T-helper 2 cell treated with Interferon-gamma antibody and Interleukin-4, amounts not matched to agents 100 ng/mL and 5 ng/mL, for 36 hours (primary cell): Measurements from ENCODE around the gene CCDC106. TPM values are rescaled to one million over a fixed set of nuclear protein-coding genes. Genes with fewer than 3 reads are reported as not detected.

Experiments used
- intact Hi-C: fragments of 100-400 bp; cut with micrococcal nuclease; formaldehyde crosslinking; loops from one replicate; pipeline ENCODE4 v1.15.1; 2023
- total RNA-seq: library from RNA; stranded (reverse); gene quantifications from 2 replicates; pipeline ENCODE4 v1.2.3, GENCODE V29; 2022

CCDC106 gene
- total RNA-seq, 1 donor from 2014 or later = 7.0 TPM

DNA sequence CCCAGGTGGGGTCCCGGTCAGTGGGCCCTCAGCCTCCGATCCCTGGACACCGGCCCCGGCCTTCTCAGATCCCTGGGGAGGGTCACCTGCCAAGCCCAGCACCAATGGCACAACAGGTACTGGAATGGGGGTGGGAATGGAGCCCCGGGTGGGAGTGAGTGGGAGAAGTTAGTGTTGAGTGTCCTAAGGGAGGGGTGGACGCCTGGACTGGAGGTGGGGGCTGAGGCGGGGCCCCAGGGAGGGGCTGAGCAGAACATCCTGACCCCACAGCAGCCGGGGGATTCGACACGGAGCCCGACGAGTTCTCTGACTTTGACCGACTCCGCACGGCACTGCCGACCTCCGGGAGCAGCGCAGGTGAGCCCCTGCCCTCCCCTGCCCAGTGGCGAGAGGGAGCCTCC is 44.7 kb downstream of the CCDC106 start:
- intact Hi-C loops = no loop called here

DNA sequence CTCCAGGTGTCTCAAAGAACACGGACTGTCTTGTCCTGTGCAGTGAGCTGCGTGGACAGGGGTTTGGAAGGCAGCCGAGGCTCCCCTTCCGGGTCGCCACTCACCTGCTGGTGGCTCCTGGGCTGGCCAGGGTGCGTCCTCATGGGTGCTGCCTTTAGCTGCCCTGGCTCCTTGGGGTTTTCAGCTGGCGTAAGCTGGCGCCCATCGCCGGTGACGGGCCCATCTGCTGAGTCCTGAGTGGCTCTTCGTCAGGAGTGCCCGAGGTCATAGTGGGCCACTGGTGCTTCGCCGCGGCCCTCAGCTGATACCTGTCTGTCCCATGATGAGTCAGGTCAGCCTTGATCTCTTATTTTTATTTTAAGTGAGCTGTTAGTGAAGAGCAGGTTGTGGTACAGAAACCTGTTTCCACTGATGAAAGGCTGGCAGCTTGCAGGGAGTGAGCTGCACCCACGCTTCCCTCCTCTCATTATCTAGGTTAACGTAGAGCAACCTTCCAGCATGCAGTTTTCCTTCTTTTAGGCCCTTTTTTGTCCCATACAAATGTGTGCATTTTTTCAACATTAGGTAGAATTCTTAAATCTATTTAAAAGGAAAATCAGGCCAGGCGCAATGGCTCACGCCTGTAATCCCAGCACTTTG is 45.4 kb downstream of the CCDC106 start:
- intact Hi-C loops = no loop called here

DNA sequence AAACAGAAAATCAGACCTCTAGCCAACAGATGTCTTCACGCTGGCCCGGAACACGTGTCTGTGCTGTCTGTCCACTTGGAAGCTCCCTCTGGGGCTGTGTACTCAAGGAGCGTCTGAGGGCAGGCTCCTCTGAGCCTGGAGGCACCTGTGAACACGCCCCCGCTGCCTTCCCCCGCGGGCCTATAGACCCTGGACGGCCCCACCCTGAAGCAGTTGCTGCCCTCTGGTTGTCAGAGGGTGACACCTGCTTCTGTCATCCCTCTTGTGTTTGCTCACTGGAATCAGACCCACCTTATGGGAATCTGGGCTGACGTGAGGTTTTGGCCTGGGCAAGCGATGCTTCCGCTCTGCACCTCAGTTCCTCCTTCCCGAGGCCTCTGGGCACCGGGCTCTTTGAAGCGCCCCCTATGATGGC is 46.2 kb downstream of the CCDC106 start:
- intact Hi-C loops = no loop called here

DNA sequence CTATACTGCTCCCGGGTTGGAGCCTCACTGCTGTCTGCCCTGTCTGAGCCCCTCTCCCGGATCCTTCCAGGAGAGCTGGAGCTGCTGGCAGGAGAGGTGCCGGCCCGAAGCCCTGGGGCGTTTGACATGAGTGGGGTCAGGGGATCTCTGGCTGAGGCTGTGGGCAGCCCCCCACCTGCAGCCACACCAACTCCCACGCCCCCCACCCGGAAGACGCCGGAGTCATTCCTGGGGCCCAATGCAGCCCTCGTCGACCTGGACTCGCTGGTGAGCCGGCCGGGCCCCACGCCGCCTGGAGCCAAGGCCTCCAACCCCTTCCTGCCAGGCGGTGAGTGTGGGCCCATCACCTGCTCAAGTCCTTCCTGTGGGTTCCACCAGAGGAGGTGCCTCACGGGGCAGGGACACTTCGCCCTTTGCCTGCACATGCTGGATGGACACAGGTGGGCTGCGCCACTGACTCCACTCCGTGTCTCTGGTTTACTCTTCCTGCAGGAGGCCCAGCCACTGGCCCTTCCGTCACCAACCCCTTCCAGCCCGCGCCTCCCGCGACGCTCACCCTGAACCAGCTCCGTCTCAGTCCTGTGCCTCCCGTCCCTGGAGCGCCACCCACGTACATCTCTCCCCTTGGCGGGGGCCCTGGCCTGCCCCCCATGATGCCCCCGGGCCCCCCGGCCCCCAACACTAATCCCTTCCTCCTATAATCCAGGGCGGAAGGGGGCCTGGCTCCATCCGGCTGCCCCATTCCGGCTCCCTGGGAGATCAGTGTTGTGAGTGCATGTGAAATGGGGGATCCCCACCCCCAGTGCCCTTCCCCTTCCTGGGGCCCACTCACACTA is 46.9 kb downstream of the CCDC106 start:
- intact Hi-C loops = no loop called here

DNA sequence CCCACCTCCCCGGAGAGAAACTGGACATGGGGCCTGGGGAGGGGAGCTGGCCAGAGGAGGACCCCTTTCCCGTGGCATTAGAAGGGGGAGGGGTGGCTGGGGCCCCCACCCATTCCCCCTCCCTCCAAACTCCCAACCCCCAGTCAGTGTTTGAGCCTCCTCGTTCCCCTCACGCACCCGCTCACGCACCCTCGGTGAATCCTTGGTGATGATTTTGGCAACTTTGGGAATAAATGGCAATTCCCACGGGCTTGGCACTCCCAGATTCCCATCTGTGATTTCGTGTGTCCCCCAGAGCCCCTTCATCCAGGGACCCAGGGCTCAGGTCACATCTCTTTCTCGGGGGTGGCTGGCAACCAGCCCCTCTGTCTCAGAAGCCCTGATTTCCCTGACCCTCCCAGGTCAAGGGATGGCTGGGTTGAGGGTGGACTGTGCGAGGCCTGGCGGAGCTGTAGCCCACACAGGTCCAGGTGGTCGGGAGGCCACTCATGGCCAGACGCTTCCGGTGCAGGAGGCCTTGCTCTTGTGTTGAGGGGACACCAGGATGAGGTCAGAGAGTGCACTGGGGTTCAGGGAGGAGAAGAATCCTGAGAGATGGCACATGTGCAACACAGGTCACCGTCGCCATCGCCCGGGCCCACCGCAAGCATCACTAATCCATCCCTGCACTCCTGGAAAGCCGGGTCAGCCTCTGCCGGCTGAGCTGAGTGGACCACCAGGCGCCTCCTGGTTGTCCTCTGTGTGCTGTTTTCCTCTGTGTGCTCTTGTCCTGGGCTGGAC is 47.7 kb downstream of the CCDC106 start:
- intact Hi-C loops = no loop called here

DNA sequence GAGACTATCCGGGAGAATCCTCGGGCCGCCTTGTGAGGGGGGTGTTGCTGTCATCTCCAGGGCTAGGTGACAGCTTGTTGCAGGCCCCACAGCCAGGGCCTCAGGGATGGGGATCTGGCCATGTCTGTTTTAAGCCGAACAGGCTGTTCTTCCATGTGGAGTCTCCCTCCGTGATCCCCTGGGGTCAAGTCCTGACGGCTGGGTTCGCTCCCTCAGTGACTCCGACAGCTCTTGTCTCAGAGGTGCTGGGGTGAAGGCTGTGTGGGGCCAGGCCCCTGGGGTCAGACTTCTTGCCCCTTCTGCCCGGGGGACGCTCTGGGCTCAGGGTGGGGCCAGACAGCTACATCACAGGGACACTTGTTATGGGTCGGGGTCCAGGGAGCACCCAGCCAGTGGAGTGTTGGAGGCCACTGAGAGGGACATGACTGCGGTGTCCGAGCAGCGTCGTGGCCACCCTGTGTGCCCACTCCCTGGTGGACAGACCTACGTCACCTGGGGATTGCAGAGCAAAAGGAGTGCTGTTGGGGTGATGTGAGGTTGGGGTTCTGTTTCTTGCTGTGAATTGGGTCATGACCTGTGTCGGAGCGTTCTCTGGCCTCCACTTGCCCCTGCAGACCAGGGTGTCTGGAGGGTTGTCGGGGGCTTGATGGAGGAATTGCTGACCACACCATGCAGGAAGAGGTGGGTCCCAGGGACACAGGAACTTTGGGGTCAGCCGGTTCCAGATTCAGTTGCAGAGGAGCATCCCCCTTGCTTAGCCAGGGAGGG is 48.5 kb downstream of the CCDC106 start:
- intact Hi-C loops = no loop called here

DNA sequence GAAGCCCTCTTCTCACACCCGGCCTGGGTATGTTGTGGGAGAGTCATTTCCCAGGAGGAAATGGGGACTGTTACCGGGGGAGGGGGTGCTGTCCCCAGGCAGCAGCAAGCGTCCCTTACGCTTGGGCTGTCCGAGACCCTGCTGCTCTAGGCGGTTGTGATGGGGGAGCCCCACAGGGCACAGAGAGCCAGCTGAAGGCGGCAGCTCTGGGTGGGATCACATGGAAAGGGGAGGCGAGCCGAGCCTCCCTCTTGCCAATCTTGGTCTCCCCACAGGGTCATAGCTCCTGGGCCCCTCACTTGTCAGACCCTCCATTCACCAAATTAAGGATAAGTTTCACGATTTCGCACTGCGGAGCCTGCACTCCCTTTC is 49.0 kb downstream of the CCDC106 start:
- intact Hi-C loops = no loop called here

DNA sequence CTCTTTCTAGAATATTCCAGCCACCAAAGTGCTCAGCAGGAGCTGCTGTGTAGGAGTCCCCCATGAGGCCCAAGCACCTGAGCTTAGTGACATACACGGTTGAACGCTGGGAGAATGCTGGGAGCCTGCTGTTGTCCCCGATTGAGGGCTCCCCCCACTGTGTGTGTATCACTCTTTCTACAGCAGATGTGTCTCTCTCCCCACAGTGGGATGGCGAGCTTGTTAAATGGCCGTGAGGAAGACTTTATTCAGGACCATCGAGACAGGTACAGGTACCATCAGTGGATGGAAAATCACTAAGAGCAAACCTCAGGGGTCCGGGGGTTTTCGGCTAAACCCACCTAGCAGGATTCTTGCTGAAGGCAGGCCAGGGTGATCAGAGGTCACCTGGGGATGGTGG is 49.7 kb downstream of the CCDC106 start:
- intact Hi-C loops = no loop called here

DNA sequence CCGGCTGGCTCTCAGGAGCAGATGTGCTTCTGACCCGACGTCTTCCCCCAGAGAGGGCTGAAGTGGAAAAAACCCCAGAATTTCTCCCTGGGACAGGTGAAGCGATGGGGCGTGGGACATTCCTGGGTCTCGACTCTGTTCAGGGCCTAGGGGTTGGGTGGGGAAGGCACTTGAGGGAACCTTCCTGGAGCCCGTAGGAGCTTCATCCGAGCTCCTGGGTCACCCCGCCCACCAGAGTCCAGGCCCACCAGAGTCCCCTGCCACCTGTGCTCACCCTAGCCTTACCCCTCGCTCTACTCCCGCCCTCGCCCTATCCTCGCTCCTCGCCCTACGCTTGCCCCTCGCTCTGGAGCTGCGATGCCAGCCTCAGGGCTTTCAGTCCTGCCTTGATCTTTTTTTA is 50.2 kb downstream of the CCDC106 start:
- intact Hi-C loops = no loop called here

DNA sequence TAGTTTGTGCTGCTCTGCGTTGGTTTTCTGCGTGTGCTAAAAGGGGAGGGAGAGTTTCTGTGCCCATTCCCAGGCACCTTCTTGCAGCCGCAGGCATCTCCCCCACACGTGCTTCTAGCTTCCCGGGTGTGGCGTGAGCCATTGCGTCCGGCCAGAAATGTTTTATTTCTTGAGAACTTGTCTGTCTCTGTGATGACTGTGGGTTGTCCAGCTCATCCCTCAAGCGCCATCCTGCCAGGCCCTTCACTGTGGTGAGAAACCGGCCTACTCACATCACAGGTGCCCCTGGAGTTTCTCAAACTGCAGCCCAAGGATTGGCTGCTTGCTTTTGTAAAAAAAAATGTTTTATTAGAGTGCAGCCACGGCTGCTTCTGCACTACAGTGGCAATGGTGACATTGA is 51.2 kb downstream of the CCDC106 start:
- intact Hi-C loops = no loop called here

DNA sequence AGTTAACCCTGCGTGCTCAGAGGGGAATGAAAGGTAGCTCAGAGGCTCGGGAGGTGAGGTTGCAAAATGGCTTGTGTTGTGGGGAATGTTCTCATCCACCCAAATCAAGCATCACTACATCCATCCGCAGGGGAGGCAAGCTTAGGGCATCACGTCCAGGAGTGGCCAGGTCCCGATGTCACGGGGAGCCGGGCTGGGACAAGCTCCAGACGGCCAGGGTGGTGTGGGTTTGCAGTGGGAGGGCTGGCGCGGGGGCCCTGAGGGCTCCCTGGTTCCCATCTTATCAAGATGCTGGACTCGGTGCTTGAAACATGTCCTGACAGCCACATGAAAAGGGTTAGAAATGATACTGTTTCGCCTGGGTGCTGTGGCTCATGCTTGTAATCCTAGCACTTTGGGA is 52.8 kb downstream of the CCDC106 start:
- intact Hi-C loops = no loop called here

DNA sequence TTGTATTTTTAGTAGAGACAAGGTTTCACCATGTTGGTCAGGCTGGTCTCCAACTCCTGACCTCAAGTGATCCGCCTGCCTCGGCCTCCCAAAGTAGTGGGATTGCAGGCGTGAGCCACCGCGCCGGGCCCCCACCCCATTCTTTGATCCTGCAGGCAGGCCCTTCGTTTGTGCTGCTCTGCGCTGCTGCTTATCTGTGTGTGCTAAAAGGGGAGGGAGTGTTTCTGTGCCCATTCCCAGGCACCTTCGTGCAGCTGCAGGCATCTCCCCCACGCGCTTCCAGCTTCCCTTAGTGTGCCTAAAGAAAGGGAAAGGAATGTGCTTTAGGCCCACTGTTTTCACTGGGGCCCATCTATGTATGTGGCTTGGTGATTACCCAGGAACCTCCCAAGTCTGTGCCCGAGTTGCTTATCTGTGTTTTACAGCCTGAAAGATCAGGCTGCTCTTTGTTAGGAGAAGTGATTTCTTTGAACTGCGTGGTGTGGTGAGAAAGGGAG is 54.2 kb downstream of the CCDC106 start:
- intact Hi-C loops = no loop called here

Other genes with a start within 250 kb of the CCDC106 start
- 213 and 217 TPM in 2 replicates for gene UBE2S, start 240.4 kb upstream of the CCDC106 start, total RNA-seq
- gene SHISA7, start 204.9 kb upstream of the CCDC106 start, total RNA-seq = not detected in 2 replicates
- gene ISOC2, start 186.6 kb upstream of the CCDC106 start, total RNA-seq = 23.2 and 25.3 TPM in 2 replicates
- not detected in 2 replicates for gene C19orf85, start 183.5 kb upstream of the CCDC106 start, total RNA-seq
- 6.6 and 10.3 TPM in 2 replicates for gene ZNF628, start 171.6 kb upstream of the CCDC106 start, total RNA-seq
- gene NAT14, start 163.0 kb upstream of the CCDC106 start, total RNA-seq = 9.3 and 12.3 TPM in 2 replicates
- gene SSC5D, start 159.8 kb upstream of the CCDC106 start, total RNA-seq = 0.23 and 0.30 TPM in 2 replicates
- not detected in 2 replicates for gene SBK2, start 111.1 kb upstream of the CCDC106 start, total RNA-seq
- not detected in 2 replicates for gene SBK3, start 102.7 kb upstream of the CCDC106 start, total RNA-seq
- 6.5 and 6.7 TPM in 2 replicates for gene ZNF579, start 67.4 kb upstream of the CCDC106 start, total RNA-seq
- 14.4 and 14.7 TPM in 2 replicates for gene FIZ1, start 48.7 kb upstream of the CCDC106 start, total RNA-seq
- 21.0 and 21.2 TPM in 2 replicates for gene ZNF524, start 47.9 kb upstream of the CCDC106 start, total RNA-seq
- 12.3 and 13.2 TPM in 2 replicates for gene ZNF865, start 42.6 kb upstream of the CCDC106 start, total RNA-seq
- 4.9 and 5.0 TPM in 2 replicates for gene ZNF784, start 23.6 kb upstream of the CCDC106 start, total RNA-seq
- gene ZNF580, start 7.2 kb upstream of the CCDC106 start, total RNA-seq = 29.9 and 30.8 TPM in 2 replicates
- gene ZNF581, start 4.6 kb upstream of the CCDC106 start, total RNA-seq = 21.0 and 22.4 TPM in 2 replicates
- gene U2AF2, start 6.8 kb downstream of the CCDC106 start, total RNA-seq = 298 and 303 TPM in 2 replicates
- 58.3 and 59.3 TPM in 2 replicates for gene EPN1, start 27.0 kb downstream of the CCDC106 start, total RNA-seq
- gene NLRP9, start 90.2 kb downstream of the CCDC106 start, total RNA-seq = not detected in 2 replicates
- gene RFPL4A, start 110.9 kb downstream of the CCDC106 start, total RNA-seq = not detected in 2 replicates
- not detected in 2 replicates for gene RFPL4AL1, start 120.9 kb downstream of the CCDC106 start, total RNA-seq
- gene NLRP11, start 183.8 kb downstream of the CCDC106 start, total RNA-seq = not detected in 2 replicates
- not detected in 2 replicates for gene NLRP4, start 188.3 kb downstream of the CCDC106 start, total RNA-seq